GM12875 (cell line): Measurements from ENCODE around the gene SMAD7.

Source experiments
- H3K4me3 ChIP-seq: one replicate; pipeline ENCODE4 v1.5.1; 2011; ENCODE audit warnings: low read depth, low read length, control low read depth
- CTCF ChIP-seq: IDR thresholded peaks from 2 replicates; pipeline ENCODE4 v1.5.1; 2011; ENCODE audit warnings: low read depth, mild to moderate bottlenecking, control low read depth, inconsistent platforms, low read length, moderate library complexity, borderline replicate concordance; ENCODE audit not compliant: insufficient read depth

SMAD7 gene

GRCh38 chr18:48927286-48928080 lies 23.3 kb downstream of the SMAD7 start:
- no peak for TF ChIP-seq CTCF
- no peak overlapping the region for H3K4me3 ChIP-seq

GRCh38 chr18:48926420-48926857 lies 24.3 kb downstream of the SMAD7 start:
- H3K4me3 ChIP-seq, result no peak overlapping the region
- no peak for TF ChIP-seq CTCF

DNA sequence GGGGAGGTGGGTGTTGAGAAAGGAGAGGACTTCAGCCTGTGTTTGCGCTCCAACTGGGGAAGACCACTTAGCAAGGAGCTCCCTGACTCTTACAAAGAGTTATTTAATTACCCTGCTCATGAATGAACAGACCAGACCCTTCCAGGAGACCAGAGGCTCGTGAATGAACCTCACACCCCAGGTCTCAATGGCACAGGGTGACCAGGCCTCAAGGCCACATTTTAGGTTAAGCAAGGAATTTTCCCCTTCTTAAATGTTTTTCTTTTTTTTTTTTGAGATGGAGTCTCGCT lies 25.3 kb downstream of the SMAD7 start:
- no peak for TF ChIP-seq CTCF
- no peak overlapping the region for H3K4me3 ChIP-seq

- no peak for TF ChIP-seq CTCF
- H3K4me3 ChIP-seq, result no peak overlapping the region
Measured at GRCh38 chr18:48924630-48925490, 25.9 kb downstream of the SMAD7 start.

DNA sequence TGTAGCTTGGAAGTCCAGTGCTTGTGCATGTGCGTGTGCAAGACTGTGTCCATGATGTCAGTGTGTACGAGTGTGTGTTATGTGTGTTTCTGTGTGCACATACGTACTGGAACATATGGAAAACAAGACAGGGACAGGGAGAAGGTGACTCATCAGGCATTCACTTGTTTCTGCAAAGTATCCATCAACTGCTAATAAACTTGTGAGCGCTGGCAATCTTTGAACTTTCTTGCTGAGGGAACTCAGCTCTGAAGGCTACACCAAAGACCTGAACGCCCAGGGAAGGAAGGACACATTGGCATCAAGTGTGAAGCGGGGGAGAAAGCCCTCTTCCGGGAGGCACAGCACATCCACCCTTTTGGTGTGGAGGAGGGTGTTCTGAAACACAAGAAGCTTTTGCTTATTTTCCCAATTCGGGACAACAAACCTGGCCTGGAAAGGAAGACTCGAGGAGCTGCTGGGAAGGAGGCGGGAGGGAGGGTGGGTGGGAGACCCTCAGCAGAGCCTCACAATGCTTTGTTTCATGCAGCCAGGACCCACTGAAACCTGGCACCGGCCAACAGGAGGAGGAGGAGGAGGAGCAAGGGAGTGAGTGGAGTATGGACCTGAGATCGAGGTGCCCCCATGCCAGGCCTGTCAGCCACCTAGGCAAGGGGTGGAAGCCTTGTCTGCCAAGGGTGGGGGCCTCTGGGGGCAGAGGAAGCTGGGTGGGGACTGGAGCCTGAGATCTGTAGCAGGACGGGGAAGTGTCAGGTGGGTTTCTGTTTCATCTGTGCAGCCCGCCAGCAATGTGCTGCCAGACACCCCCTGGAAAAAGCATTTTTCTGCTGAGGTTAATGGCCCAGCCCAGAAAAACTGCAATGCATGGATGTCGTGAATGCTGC lies 26.8 kb downstream of the SMAD7 start:
- TF ChIP-seq CTCF, result no peak
- no peak overlapping the region for H3K4me3 ChIP-seq

GRCh38 chr18:48922801-48923730 lies 27.7 kb downstream of the SMAD7 start:
- TF ChIP-seq CTCF, result no peak
- H3K4me3 ChIP-seq, result no peak overlapping the region
